Measurements from ENCODE around the gene BACE1. TPM values are rescaled to one million over a fixed set of nuclear protein-coding genes. Genes with fewer than 3 reads are reported as not detected.
A peak's percentile ranks its signal among the peaks of the same experiment; 100 is the strongest.
"Not testable (repeated sequence)": the region's sequence is repeated elsewhere in the genome, so short reads cannot be mapped to it uniquely, and the experiment has no call there.

BACE1 gene
- total RNA-seq, 1 donor from 2014 or later = 32.6 TPM

DNA sequence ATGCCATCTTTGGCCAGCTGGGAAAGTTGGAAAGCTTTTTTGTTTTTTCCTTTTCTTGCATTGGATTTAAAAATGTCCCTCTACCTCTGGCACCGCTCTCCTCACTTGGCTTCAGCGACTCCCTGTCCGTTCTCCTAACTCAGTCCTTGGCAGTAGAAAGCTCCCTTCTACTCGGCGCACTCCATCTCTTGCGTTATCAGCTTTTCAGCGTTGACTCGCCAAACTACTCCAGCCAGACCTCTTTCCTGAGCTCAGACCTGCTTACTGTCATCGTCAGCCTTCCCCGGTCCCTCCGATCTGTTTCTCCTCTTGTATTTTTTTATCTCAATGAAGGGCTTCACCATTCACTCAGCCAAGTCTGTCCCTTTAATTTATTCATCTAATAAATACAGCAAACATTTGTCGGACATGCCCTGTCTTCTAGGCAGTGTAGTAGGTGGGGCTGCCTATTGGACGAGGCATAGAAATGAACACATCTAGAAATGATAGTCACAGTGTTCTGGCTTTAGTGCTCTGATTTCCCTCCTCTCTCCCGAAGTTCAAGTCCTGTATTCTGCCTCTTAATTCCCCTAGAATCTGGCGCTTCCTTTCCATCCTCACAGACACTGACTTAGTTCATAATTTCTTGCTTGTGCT, 12.4 kb upstream of the BACE1 start:
- no peaks in the 10 kb centered on the region for H3K36me3 ChIP-seq (ENCODE audit: insufficient read depth, low read length)
- no peaks in the 10 kb centered on the region for H3K27me3 Mint-ChIP-seq (ENCODE audit: low read depth, unreplicated experiment)
- H3K4me2 ChIP-seq (ENCODE audit: low read length) = peak overlapping the region; percentile 87
- no peak overlapping the region for H3K27ac Mint-ChIP-seq (ENCODE audit: unreplicated experiment)
- no peak for TF ChIP-seq EZH2 (IDR thresholded peaks at IDR 0.05; ENCODE audit: insufficient read depth, low read length)
- TF ChIP-seq, protein P1, sequence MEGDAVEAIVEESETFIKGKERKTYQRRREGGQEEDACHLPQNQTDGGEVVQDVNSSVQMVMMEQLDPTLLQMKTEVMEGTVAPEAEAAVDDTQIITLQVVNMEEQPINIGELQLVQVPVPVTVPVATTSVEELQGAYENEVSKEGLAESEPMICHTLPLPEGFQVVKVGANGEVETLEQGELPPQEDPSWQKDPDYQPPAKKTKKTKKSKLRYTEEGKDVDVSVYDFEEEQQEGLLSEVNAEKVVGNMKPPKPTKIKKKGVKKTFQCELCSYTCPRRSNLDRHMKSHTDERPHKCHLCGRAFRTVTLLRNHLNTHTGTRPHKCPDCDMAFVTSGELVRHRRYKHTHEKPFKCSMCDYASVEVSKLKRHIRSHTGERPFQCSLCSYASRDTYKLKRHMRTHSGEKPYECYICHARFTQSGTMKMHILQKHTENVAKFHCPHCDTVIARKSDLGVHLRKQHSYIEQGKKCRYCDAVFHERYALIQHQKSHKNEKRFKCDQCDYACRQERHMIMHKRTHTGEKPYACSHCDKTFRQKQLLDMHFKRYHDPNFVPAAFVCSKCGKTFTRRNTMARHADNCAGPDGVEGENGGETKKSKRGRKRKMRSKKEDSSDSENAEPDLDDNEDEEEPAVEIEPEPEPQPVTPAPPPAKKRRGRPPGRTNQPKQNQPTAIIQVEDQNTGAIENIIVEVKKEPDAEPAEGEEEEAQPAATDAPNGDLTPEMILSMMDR (IDR thresholded peaks at IDR 0.05; ENCODE audit: insufficient read depth, low read depth, low read length) = no peak
- DNase-seq (ENCODE audit: low read depth) (peak; percentile 49), FAIRE-seq (no peak)
- peaks cover 3% of the 10 kb centered on the region for H3K36me3 Mint-ChIP-seq (ENCODE audit: low read depth, unreplicated experiment)
- H3K4me3 Mint-ChIP-seq (ENCODE audit: unreplicated experiment) = no peak overlapping the region
- H4K20me1 ChIP-seq (ENCODE audit: insufficient read depth, low read length) = peaks cover 23% of the 10 kb centered on the region
- H3K4me1 ChIP-seq (ENCODE audit: insufficient read depth, low read length) = peaks cover 9% of the 10 kb centered on the region
- peaks cover 44% of the 10 kb centered on the region for H3K79me2 ChIP-seq (ENCODE audit: insufficient read depth, low read length)
- peak overlapping the region; percentile 71 for H2AFZ ChIP-seq (ENCODE audit: low read depth, low read length)
- no peaks in the 10 kb centered on the region for H3K27me3 ChIP-seq (ENCODE audit: insufficient read depth, low read length)
- H3K4me1 Mint-ChIP-seq (ENCODE audit: low read depth, unreplicated experiment) = peaks cover 7% of the 10 kb centered on the region
- no peaks in the 10 kb centered on the region for H3K9me3 ChIP-seq (ENCODE audit: insufficient read depth, low read depth, low read length)
- H3K4me3 ChIP-seq (ENCODE audit: insufficient read depth, low read depth, low read length) = peak overlapping the region; percentile 82
- peak overlapping the region; percentile 73 for H3K27ac ChIP-seq (ENCODE audit: low read depth, low read length)
- H3K9ac ChIP-seq (ENCODE audit: low read length) = peak overlapping the region; percentile 89
- H3K9me3 Mint-ChIP-seq (ENCODE audit: unreplicated experiment) = peaks cover 2% of the 10 kb centered on the region

DNA sequence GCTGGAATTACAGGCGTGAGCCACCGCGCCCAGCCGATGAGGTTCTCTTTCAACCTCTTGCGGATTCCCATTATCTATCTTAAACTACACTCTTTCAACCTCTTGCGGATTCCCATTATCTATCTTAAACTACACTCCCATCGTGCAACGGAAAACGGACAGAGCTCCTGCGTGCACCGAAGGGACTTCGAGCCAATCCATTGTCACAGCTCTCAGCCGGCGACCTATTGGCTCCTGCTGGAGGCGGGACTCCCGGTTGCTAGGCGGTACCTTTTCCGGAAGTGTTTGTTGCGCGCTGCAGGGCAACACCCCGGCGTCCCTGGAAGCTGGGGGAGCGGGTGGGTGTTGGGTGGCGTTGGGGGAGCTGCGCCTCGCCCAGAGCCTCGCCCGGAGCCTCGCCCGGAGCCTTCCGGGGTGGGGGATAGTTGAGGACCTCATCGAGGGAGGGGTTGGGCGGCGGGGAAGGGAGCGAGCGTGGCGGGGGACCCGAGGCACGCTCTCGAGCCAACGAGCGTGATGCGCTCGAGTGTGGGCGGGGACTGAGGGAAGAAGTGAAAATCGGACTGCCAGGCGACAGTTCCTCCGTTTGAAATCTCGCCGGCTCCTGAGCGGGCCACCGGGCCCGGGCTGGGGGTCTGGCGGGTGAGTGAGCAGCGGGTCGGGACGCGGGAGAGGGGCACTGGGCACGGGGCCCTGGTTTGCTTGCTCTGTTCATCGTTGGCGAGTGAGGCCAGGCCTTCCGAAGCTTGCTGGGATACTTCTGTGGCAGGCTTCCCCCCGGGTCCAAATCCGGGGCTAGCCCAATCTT, 11.7 kb upstream of the BACE1 start, which contains the start of gene CEP164:
Gene CEP164, plus strand, starts transcription at position 288 of the 808 bp plus-strand sequence. CDS start 10,733 bp downstream, outside the sequence.
- H3K27me3 Mint-ChIP-seq (ENCODE audit: low read depth, unreplicated experiment) = no peaks in the 10 kb centered on the region
- peak; percentile 82 for FAIRE-seq
- peak; percentile 96 for DNase-seq (ENCODE audit: low read depth)

DNA sequence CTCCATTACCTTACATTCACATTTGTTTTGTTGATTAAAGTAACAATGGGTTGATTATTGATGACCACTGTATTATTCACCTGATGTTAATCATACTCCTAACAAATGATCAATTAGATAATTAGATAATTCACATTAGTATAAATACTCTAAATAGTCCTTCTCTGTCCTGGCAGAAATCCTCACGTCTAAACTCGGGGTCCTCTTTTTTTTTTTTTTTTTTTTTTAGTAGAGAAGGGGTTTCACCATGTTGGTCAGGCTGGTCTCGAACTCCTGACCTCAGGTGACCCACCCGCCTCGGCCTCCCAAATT, 11.2 kb upstream of the BACE1 start:
- H3K27ac Mint-ChIP-seq (ENCODE audit: unreplicated experiment); FAIRE-seq; H3K36me3 Mint-ChIP-seq (ENCODE audit: low read depth, unreplicated experiment); H3K4me3 Mint-ChIP-seq (ENCODE audit: unreplicated experiment); H3K9me3 Mint-ChIP-seq (ENCODE audit: unreplicated experiment); H3K4me1 ChIP-seq (ENCODE audit: insufficient read depth, low read length); H3K9me3 ChIP-seq (ENCODE audit: insufficient read depth, low read depth, low read length); DNase-seq (ENCODE audit: low read depth); H3K36me3 ChIP-seq (ENCODE audit: insufficient read depth, low read length); H3K27me3 ChIP-seq (ENCODE audit: insufficient read depth, low read length); H3K27me3 Mint-ChIP-seq (ENCODE audit: low read depth, unreplicated experiment); H3K4me1 Mint-ChIP-seq (ENCODE audit: low read depth, unreplicated experiment): not testable (repeated sequence)
- H4K20me1 ChIP-seq (ENCODE audit: insufficient read depth, low read length) = peaks cover 23% of the 10 kb centered on the region
- H3K79me2 ChIP-seq (ENCODE audit: insufficient read depth, low read length) = peaks cover 31% of the 10 kb centered on the region
- H3K4me2 ChIP-seq (ENCODE audit: low read length) = peak overlapping the region; percentile 87
- peak overlapping the region; percentile 73 for H3K27ac ChIP-seq (ENCODE audit: low read depth, low read length)
- H3K4me3 ChIP-seq (ENCODE audit: insufficient read depth, low read depth, low read length) = peak overlapping the region; percentile 82
- peak overlapping the region; percentile 46 for H2AFZ ChIP-seq (ENCODE audit: low read depth, low read length)
- H3K9ac ChIP-seq (ENCODE audit: low read length) = peak overlapping the region; percentile 89

More for the DNA sequence above, 11.7 kb upstream of the BACE1 start, which contains the start of gene CEP164:
- no peaks in the 10 kb centered on the region for H3K27me3 ChIP-seq (ENCODE audit: insufficient read depth, low read length)
- H3K4me2 ChIP-seq (ENCODE audit: low read length) = peak within 1 kb of the TSS; percentile 87
- peaks cover 9% of the 10 kb centered on the region for H3K4me1 ChIP-seq (ENCODE audit: insufficient read depth, low read length)
- H4K20me1 ChIP-seq (ENCODE audit: insufficient read depth, low read length) = peaks cover 23% of the 10 kb centered on the region
- H3K9ac ChIP-seq (ENCODE audit: low read length) = peak within 1 kb of the TSS; percentile 89
- no peaks in the 10 kb centered on the region for H3K9me3 ChIP-seq (ENCODE audit: insufficient read depth, low read depth, low read length)
- H3K36me3 ChIP-seq (ENCODE audit: insufficient read depth, low read length) = no peaks in the 10 kb centered on the region
- H3K4me1 Mint-ChIP-seq (ENCODE audit: low read depth, unreplicated experiment) = peaks cover 7% of the 10 kb centered on the region
- TF ChIP-seq EZH2 (IDR thresholded peaks at IDR 0.05; ENCODE audit: insufficient read depth, low read length) = no peak
- TF ChIP-seq, protein P1 (IDR thresholded peaks at IDR 0.05; ENCODE audit: insufficient read depth, low read depth, low read length) = no peak
- no peaks in the 10 kb centered on the region for H3K9me3 Mint-ChIP-seq (ENCODE audit: unreplicated experiment)
- peak within 1 kb of the TSS; percentile 48 for H3K27ac Mint-ChIP-seq (ENCODE audit: unreplicated experiment)
- peaks cover 3% of the 10 kb centered on the region for H3K36me3 Mint-ChIP-seq (ENCODE audit: low read depth, unreplicated experiment)
- H3K27ac ChIP-seq (ENCODE audit: low read depth, low read length) = peak within 1 kb of the TSS; percentile 73
- peak within 1 kb of the TSS; percentile 82 for H3K4me3 ChIP-seq (ENCODE audit: insufficient read depth, low read depth, low read length)
- H3K4me3 Mint-ChIP-seq (ENCODE audit: unreplicated experiment) = peak within 1 kb of the TSS; percentile 43
- H3K79me2 ChIP-seq (ENCODE audit: insufficient read depth, low read length) = peaks cover 37% of the 10 kb centered on the region
- peak within 1 kb of the TSS; percentile 71 for H2AFZ ChIP-seq (ENCODE audit: low read depth, low read length)

Data from astrocyte (in vitro differentiated cells and primary cell).